ENCODE results near the gene HSPG2.

DNA sequence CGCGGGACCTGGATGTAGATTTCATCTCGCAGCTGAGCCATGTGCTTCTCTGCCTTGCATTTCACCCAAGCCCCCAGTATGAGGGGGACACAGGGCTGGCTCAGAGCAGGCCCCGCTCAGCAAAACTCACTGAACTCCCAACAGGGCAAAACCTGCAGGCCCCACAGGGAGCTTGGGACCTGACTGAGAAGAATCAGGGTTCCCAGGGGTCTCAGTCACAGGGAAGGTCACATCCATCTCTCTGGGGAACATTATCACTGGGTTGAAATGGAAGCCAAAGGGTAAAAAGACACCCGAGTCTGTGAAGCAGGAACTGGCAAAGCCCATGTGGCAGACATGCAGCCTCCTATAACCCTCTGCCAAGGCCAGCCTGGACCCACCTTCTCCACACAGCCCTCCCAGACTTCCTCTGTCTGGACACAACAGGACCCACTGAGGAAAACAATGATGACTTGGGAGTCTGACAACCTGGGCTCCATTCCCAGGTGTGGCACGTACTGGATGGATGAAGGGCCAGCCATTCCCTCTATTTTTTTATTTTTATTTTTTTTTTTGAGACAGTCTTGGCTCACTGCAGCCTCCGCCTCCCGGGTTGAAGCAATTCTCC is 11.7 kb downstream of the HSPG2 start:
- TF ChIP-seq, protein P1, sequence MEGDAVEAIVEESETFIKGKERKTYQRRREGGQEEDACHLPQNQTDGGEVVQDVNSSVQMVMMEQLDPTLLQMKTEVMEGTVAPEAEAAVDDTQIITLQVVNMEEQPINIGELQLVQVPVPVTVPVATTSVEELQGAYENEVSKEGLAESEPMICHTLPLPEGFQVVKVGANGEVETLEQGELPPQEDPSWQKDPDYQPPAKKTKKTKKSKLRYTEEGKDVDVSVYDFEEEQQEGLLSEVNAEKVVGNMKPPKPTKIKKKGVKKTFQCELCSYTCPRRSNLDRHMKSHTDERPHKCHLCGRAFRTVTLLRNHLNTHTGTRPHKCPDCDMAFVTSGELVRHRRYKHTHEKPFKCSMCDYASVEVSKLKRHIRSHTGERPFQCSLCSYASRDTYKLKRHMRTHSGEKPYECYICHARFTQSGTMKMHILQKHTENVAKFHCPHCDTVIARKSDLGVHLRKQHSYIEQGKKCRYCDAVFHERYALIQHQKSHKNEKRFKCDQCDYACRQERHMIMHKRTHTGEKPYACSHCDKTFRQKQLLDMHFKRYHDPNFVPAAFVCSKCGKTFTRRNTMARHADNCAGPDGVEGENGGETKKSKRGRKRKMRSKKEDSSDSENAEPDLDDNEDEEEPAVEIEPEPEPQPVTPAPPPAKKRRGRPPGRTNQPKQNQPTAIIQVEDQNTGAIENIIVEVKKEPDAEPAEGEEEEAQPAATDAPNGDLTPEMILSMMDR (IDR thresholded peaks at IDR 0.05; ENCODE audit: insufficient read depth, low read length, poor library complexity, severe bottlenecking), result no peak
- no peak for TF ChIP-seq EZH2phosphoT487 (conservative IDR thresholded peaks at IDR 0.05; ENCODE audit: low read length)

Data from SU-DHL-6 (cell line).